SK-N-SH (cell line): Measurements from ENCODE around the gene PPHLN1.

ENCODE experiments used
- CHD2 ChIP-seq: fragments of 150-350 bp; IDR thresholded peaks from 2 replicates; pipeline ENCODE4 v1.6.1; 2018; ENCODE audit warnings: low read length; ENCODE audit not compliant: partially characterized antibody
- JUND ChIP-seq: IDR thresholded peaks from 2 replicates; pipeline ENCODE4 v1.4.0; 2012
- POLR2AphosphoS5 ChIP-seq: IDR thresholded peaks from 2 replicates; pipeline ENCODE4 v1.6.1; 2012; ENCODE audit warnings: low read depth, low read length
- RAD21 ChIP-seq: IDR thresholded peaks from 2 replicates; pipeline ENCODE4 v1.6.1; 2012; ENCODE audit warnings: mild to moderate bottlenecking, low read length
- SMC3 ChIP-seq: IDR thresholded peaks from 2 replicates; pipeline ENCODE4 v1.6.1; 2012; ENCODE audit warnings: low read depth, low read length, improper control_type of control experiment
- USF2 ChIP-seq: fragments of 150-350 bp; IDR thresholded peaks from 2 replicates; pipeline ENCODE4 v1.6.1; 2017; ENCODE audit warnings: antibody characterized with exemption, low read length, low read depth, borderline replicate concordance
- TF ChIP-seq, protein P1 (sequence below): fragments of 200-600 bp; sonication (generic); IDR thresholded peaks from 2 replicates; pipeline ENCODE4 v1.6.1; 2017; ENCODE audit warnings: antibody characterized with exemption, mild to moderate bottlenecking, moderate library complexity

DNA sequence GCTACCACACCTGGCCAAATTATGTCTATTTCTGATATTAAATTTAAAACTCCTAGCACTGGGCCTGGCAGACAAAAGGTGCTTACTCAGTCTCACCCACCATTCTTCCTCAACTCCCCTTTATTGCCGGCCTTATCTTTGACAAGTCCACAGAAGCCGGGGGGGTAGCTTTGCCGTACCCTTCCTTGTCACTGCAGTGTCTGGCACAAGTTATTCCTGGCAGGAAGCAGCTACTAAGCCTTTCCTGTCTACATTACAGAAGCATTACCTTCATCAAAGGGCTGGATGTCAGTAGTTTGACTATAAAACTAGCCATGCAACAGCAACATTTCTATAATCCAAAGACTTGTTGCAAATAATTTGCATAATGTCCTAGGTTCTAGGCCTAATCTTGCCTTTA, 136.5 kb downstream of the PPHLN1 start:
- TF ChIP-seq, protein P1, sequence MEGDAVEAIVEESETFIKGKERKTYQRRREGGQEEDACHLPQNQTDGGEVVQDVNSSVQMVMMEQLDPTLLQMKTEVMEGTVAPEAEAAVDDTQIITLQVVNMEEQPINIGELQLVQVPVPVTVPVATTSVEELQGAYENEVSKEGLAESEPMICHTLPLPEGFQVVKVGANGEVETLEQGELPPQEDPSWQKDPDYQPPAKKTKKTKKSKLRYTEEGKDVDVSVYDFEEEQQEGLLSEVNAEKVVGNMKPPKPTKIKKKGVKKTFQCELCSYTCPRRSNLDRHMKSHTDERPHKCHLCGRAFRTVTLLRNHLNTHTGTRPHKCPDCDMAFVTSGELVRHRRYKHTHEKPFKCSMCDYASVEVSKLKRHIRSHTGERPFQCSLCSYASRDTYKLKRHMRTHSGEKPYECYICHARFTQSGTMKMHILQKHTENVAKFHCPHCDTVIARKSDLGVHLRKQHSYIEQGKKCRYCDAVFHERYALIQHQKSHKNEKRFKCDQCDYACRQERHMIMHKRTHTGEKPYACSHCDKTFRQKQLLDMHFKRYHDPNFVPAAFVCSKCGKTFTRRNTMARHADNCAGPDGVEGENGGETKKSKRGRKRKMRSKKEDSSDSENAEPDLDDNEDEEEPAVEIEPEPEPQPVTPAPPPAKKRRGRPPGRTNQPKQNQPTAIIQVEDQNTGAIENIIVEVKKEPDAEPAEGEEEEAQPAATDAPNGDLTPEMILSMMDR, result no peak
- no peak for TF ChIP-seq USF2
- TF ChIP-seq RAD21, result no peak
- TF ChIP-seq JUND, result no peak
- TF ChIP-seq CHD2, result no peak
- TF ChIP-seq POLR2AphosphoS5, result no peak
- no peak for TF ChIP-seq SMC3
